OCI-LY7 (cell line): ENCODE results near the gene GPRC5A. TPM values are rescaled to one million over a fixed set of nuclear protein-coding genes. Genes with fewer than 3 reads are reported as not detected.

ENCODE experiments used
- BruUV-seq: library from RNA; stranded (reverse); fragments of 400-500 nt; replicated peaks from 2 replicates; lab custom pipeline; 2021; lab: Mats Ljungman, UMichigan
- CTCF ChIA-PET: fragments of 300-600 bp; sonication (Branson Sonifier 250); formaldehyde crosslinking; loops from one replicate; lab custom pipeline; 2022; ENCODE audit warnings: antibody characterized with exemption; ENCODE audit not compliant: unreplicated experiment; lab: Charles Lee
- POLR2A ChIA-PET: fragments of 300-600 bp; sonication (Branson Sonifier 250); formaldehyde crosslinking; loops from one replicate; lab custom pipeline; 2022; ENCODE audit warnings: antibody characterized with exemption; lab: Charles Lee
- DNase-seq: peaks from one replicate; pipeline ENCODE4 v3.0.0-alpha.2; 2015; ENCODE audit warnings: low spot score
- H2AFZ ChIP-seq: fragments of 200-600 bp; sonication (generic), shearing (Covaris generic); 2 replicates; pipeline ENCODE4 v1.6.1; 2014; ENCODE audit warnings: mild to moderate bottlenecking, antibody characterized with exemption, low read length, moderate library complexity
- H3K27ac ChIP-seq: fragments of 200-600 bp; sonication (generic); 2 replicates; pipeline ENCODE4 v1.5.1; 2014; ENCODE audit warnings: mixed run types, low read depth, mild to moderate bottlenecking, moderate library complexity, low read length, inconsistent platforms; ENCODE audit not compliant: poor library complexity, severe bottlenecking
- H3K36me3 ChIP-seq: fragments of 200-600 bp; sonication (generic); 2 replicates; pipeline ENCODE4 v1.6.1; 2014; ENCODE audit warnings: mild to moderate bottlenecking, antibody characterized with exemption, low read length, moderate library complexity, mixed read lengths; ENCODE audit not compliant: insufficient read depth
- H3K4me1 ChIP-seq: fragments of 200-600 bp; sonication (generic); 2 replicates; pipeline ENCODE4 v1.5.1; 2014; ENCODE audit warnings: mild to moderate bottlenecking, low read length; ENCODE audit not compliant: insufficient read depth, poor library complexity, severe bottlenecking
- H3K4me2 ChIP-seq: fragments of 200-600 bp; sonication (generic); 2 replicates; pipeline ENCODE4 v1.6.1; 2014; ENCODE audit warnings: mild to moderate bottlenecking, low read length
- H3K4me3 ChIP-seq: fragments of 200-600 bp; sonication (generic); 2 replicates; pipeline ENCODE4 v1.5.1; 2014; ENCODE audit warnings: mild to moderate bottlenecking, low read depth, low read length; ENCODE audit not compliant: poor library complexity, severe bottlenecking
- H3K79me2 ChIP-seq: fragments of 200-600 bp; sonication (generic); 2 replicates; pipeline ENCODE4 v1.6.1; 2016; ENCODE audit warnings: low read depth, mild to moderate bottlenecking, low read length, moderate library complexity, mixed read lengths; ENCODE audit not compliant: insufficient read depth
- H3K9me2 ChIP-seq: fragments of 200-600 bp; sonication (generic); 2 replicates; pipeline ENCODE4 v1.6.1; 2016; ENCODE audit warnings: mild to moderate bottlenecking, low read length, mixed read lengths; ENCODE audit not compliant: insufficient read depth
- H3K9me3 ChIP-seq: fragments of 200-600 bp; sonication (generic); 2 replicates; pipeline ENCODE4 v1.6.1; 2014; ENCODE audit warnings: mild to moderate bottlenecking, mixed run types, low read length, mixed read lengths
- H4K20me1 ChIP-seq: fragments of 200-600 bp; sonication (generic); 2 replicates; pipeline ENCODE4 v1.6.1; 2014; ENCODE audit warnings: mild to moderate bottlenecking, antibody characterized with exemption, low read length, moderate library complexity, mixed read lengths; ENCODE audit not compliant: insufficient read depth
- EZH2phosphoT487 ChIP-seq: fragments of 200-600 bp; sonication (generic); IDR thresholded peaks from 2 replicates; pipeline ENCODE4 v1.6.1; 2018; ENCODE audit warnings: low read depth, borderline replicate concordance, mild to moderate bottlenecking, mixed run types, antibody characterized with exemption, low read length, moderate library complexity, mixed read lengths
- intact Hi-C: fragments of 100-400 bp; cut with micrococcal nuclease; formaldehyde crosslinking; loops from one replicate; pipeline ENCODE4 v1.10.0; 2022; ENCODE audit not compliant: unreplicated experiment
- total RNA-seq, 2 experiments: library from RNA; depleted of rRNA in 1 of 2; stranded (reverse); fragments of >200 nt in 1 of 2; shearing (Covaris generic) in 1 of 2; gene quantifications; 2 replicates each; pipeline ENCODE4 v1.2.3, GENCODE V29; 2014 to 2022
- TF ChIP-seq, protein P1 (sequence below): fragments of 200-600 bp; sonication (generic); conservative IDR thresholded peaks from 2 replicates; pipeline ENCODE4 v1.5.1; 2014; ENCODE audit warnings: mild to moderate bottlenecking, antibody characterized with exemption, low read length, moderate library complexity, mixed read lengths

Gene GPRC5A
- total RNA-seq, 2 experiments from 2014 or later: 0.25 TPM; not detected in 1

DNA sequence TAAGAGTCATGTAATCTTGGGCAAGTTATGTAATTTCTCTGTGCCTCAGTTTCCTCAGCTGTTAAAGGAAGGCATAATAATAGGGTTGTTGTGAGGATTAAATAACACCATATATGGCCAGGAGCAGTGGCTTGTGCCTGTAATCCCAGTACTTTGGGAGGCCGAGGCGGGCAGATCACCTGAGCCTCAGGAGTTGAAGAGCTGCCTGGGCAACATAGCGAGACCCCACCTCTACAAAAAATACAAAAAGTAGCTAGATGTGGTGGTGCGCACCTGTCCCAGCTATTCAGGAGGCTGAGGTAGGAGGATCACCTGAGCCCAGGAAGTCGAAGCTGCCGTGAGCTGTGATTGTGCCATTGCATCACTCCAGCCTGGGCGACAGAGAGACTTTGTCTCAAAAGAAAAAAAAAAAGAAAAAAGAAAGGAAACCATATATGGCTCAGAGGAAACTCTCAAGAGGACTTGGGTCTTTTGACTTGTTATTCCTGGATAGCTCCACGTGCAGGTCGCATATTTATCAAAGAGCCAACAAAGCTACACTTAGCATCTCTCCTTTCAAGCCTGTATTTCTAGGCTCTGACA, 6.9 kb downstream of the GPRC5A start:
- H3K4me2 ChIP-seq: no peak overlapping the region
- POLR2A ChIA-PET: no interaction called here
- CTCF ChIA-PET: no interaction called here

DNA sequence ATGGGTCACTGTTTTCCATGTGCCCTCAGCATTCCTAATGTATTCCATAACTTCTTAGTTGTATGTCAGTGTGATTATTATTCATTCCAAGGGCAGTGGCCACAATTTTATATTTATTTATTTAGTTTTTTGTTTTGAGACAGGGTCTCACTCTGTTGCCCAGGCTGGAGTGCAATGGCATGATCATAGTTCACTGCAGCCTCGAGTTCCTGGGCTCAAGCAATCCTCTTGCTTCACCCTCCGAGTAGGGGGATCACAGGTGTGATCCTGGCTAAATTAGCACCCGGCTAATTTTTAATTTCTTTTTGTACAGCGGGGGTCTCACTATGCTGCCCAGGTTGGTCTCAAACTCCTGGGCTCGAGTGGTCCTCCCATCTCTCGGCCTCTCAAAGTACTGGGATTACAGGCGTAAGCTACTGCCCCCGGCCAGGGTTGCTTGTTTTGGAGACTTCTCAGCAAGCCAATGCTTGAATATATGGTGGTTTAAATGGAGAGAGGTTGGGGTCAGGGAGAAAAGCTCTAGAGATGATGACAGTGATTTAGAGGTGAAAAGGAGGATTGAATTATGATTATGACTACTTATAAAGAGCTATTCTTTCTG, 7.6 kb downstream of the GPRC5A start:
- Histone ChIP-seq H3K4me3 (no peak overlapping the region), H3K9me2 (no peaks in the 10 kb centered on the region), H3K36me3 (no peaks in the 10 kb centered on the region), H3K9me3 (no peaks in the 10 kb centered on the region), H3K4me1 (no peaks in the 10 kb centered on the region), H3K4me2 (no peak overlapping the region), H4K20me1 (no peaks in the 10 kb centered on the region), H3K79me2 (no peaks in the 10 kb centered on the region), H2AFZ (no peak overlapping the region), H3K27ac (no peak overlapping the region)
- ChIA-PET POLR2A (interaction anchor here (0.5 kb wide), 1 partner anchor 173 kb away, joined by 4 read pairs; no protein-coding TSS in a partner anchor), CTCF (no interaction called here)
- TF ChIP-seq EZH2phosphoT487: no peak
- TF ChIP-seq, protein P1, sequence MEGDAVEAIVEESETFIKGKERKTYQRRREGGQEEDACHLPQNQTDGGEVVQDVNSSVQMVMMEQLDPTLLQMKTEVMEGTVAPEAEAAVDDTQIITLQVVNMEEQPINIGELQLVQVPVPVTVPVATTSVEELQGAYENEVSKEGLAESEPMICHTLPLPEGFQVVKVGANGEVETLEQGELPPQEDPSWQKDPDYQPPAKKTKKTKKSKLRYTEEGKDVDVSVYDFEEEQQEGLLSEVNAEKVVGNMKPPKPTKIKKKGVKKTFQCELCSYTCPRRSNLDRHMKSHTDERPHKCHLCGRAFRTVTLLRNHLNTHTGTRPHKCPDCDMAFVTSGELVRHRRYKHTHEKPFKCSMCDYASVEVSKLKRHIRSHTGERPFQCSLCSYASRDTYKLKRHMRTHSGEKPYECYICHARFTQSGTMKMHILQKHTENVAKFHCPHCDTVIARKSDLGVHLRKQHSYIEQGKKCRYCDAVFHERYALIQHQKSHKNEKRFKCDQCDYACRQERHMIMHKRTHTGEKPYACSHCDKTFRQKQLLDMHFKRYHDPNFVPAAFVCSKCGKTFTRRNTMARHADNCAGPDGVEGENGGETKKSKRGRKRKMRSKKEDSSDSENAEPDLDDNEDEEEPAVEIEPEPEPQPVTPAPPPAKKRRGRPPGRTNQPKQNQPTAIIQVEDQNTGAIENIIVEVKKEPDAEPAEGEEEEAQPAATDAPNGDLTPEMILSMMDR: no peak
- intact Hi-C loops: no loop called here
- BruUV-seq: no TSS peak
- DNase-seq: no peak

More for the DNA sequence above, 6.9 kb downstream of the GPRC5A start:
- no peak overlapping the region for H3K27ac ChIP-seq
- intact Hi-C loops: no loop called here
- no peaks in the 10 kb centered on the region for H3K4me1 ChIP-seq
- H3K36me3 ChIP-seq: no peaks in the 10 kb centered on the region
- no peak overlapping the region for H2AFZ ChIP-seq
- H3K9me2 ChIP-seq: no peaks in the 10 kb centered on the region
- no peak for DNase-seq
- TF ChIP-seq, protein P1: no peak
- TF ChIP-seq EZH2phosphoT487: no peak
- H4K20me1 ChIP-seq: no peaks in the 10 kb centered on the region
- H3K79me2 ChIP-seq: no peaks in the 10 kb centered on the region
- no peaks in the 10 kb centered on the region for H3K9me3 ChIP-seq
- BruUV-seq: no TSS peak
- no peak overlapping the region for H3K4me3 ChIP-seq
